Esophagus squamous epithelium (tissue), 5 donors: ENCODE results near the gene ADPGK. TPM values are rescaled to one million over a fixed set of nuclear protein-coding genes. Genes with fewer than 3 reads are reported as not detected.

ENCODE experiments used
- DNase-seq: peaks from one replicate; lab custom pipeline; 2025; lab: John Stamatoyannopoulos, UW
- H3K27ac ChIP-seq, 4 donors: fragments of 200-600 bp; sonication (generic); one replicate each; pipeline ENCODE4 v1.5.1; 2016 to 2019; ENCODE audit warnings: mild to moderate bottlenecking in 1 of 4
- H3K27me3 ChIP-seq, 4 donors: fragments of 200-600 bp; sonication (generic); 1 replicate in 3 of 4; 2 replicates in 1 of 4; pipeline versions ENCODE4 v1.5.1 to v1.6.0; 2017 to 2021; ENCODE audit warnings: antibody characterized with exemption in 1 of 4
- H3K36me3 ChIP-seq, 3 donors: fragments of 200-600 bp; sonication (generic); one replicate each; pipeline ENCODE4 v1.5.1; 2016 to 2019
- H3K4me1 ChIP-seq, 3 donors: fragments of 200-600 bp; sonication (generic); one replicate each; pipeline ENCODE4 v1.5.1; 2017 to 2019
- H3K4me3 ChIP-seq, 4 donors: fragments of 200-600 bp; sonication (generic); 1 replicate in 3 of 4; 2 replicates in 1 of 4; pipeline ENCODE4 v1.5.1; 2016 to 2019; ENCODE audit warnings: mild to moderate bottlenecking in 2 of 4, moderate library complexity in 1 of 4
- H3K9me3 ChIP-seq, 3 donors: fragments of 200-600 bp; sonication (generic); one replicate each; pipeline ENCODE4 v1.5.1; 2016 to 2019
- CTCF ChIP-seq, 6 experiments: fragments of 450-650 bp in 4 of 6; fragments of 200-600 bp in 2 of 6; sonication (generic) in 2 of 6; IDR thresholded peaks; one replicate each; pipeline ENCODE4 v1.5.1; 2016 to 2019; ENCODE audit warnings: antibody characterized with exemption in 6 of 6, mild to moderate bottlenecking in 4 of 6, moderate library complexity in 4 of 6
- POLR2A ChIP-seq, 4 donors: fragments of 450-650 bp; IDR thresholded peaks; one replicate each; pipeline ENCODE4 v1.6.1; 2017; ENCODE audit warnings: antibody characterized with exemption in 4 of 4, mild to moderate bottlenecking in 4 of 4, moderate library complexity in 3 of 4
- WGBS, 2 donors: methylation state at CpG; one replicate each; pipeline ENCODE4 v1.1.5; 2018; 5-methylcytosine and 5-hydroxymethylcytosine counted together
- intact Hi-C: fragments of 100-400 bp; cut with DNase I; formaldehyde crosslinking; loops from one replicate; pipeline ENCODE4 v1.15.0; 2022
- total RNA-seq, 4 donors: library from RNA; depleted of rRNA; stranded (reverse); fragments of >200 nt; gene quantifications; one replicate each; pipeline ENCODE4 v1.1.0, GENCODE V29; 2016
- donor health status: DM: yes; HTN: yes; CAD: no.

Gene ADPGK
- total RNA-seq, 4 donors from 2014 or later = 25.1 to 55.5 (median 32.8) TPM

- intact Hi-C loops = no loop called here
- Histone ChIP-seq H3K4me1 (peaks cover 7 to 33% (median 12%) of the 10 kb centered on the region in 3 donors), H3K36me3 (peaks cover 0 to 74% (median 5%) of the 10 kb centered on the region in 3 donors), H3K4me3 (no peak overlapping the region), H3K9me3 (no peaks in the 10 kb centered on the region), H3K27me3 (no peaks in the 10 kb centered on the region), H3K27ac (no peak overlapping the region)
- TF ChIP-seq CTCF (IDR thresholded peaks at IDR 0.05) (no peak), POLR2A (IDR thresholded peaks at IDR 0.05) (no peak)
- WGBS, 2 donors = 83 to 85% methylated on average over 6 of the region's 6 CpGs
- DNase-seq = no peak
Measured at GRCh38 chr15:72778796-72779195, 4.8 kb downstream of the ADPGK start.

- Histone ChIP-seq H3K9me3 (no peaks in the 10 kb centered on the region), H3K27ac (no peak overlapping the region), H3K36me3 (peaks cover 7 to 100% (median 20%) of the 10 kb centered on the region in 3 donors), H3K4me3 (no peak overlapping the region), H3K4me1 (peaks cover 0 to 5% (median 0%) of the 10 kb centered on the region in 3 donors), H3K27me3 (no peaks in the 10 kb centered on the region)
- TF ChIP-seq POLR2A (IDR thresholded peaks at IDR 0.05) = no peak
- TF ChIP-seq CTCF (IDR thresholded peaks at IDR 0.05) = no peak
- no peak for DNase-seq
- intact Hi-C loops = no loop called here
- WGBS, 2 donors = 86 to 100% methylated on average over 2 of the region's 2 CpGs
Measured at GRCh38 chr15:72774696-72775383, 8.7 kb downstream of the ADPGK start.

GRCh38 chr15:72771329-72771725 is 12.2 kb downstream of the ADPGK start:
- no peaks in the 10 kb centered on the region for H3K4me1 ChIP-seq
- H3K4me3 ChIP-seq = no peak overlapping the region
- H3K27me3 ChIP-seq = no peaks in the 10 kb centered on the region
- DNase-seq = no peak
- TF ChIP-seq POLR2A (IDR thresholded peaks at IDR 0.05) = no peak
- no peak for TF ChIP-seq CTCF (IDR thresholded peaks at IDR 0.05)
- intact Hi-C loops = no loop called here
- 60 to 73% methylated on average over 1 of the region's 1 CpG for WGBS, 2 donors
- peaks cover 11 to 100% (median 27%) of the 10 kb centered on the region in 3 donors for H3K36me3 ChIP-seq
- H3K27ac ChIP-seq = no peak overlapping the region
- peaks cover 0 to 23% (median 13%) of the 10 kb centered on the region in 3 donors for H3K9me3 ChIP-seq

GRCh38 chr15:72770673-72771328 is 12.8 kb downstream of the ADPGK start:
- peaks cover 12 to 100% (median 27%) of the 10 kb centered on the region in 3 donors for H3K36me3 ChIP-seq
- H3K9me3 ChIP-seq = peaks cover 0 to 24% (median 13%) of the 10 kb centered on the region in 3 donors
- no peak overlapping the region for H3K27ac ChIP-seq
- TF ChIP-seq CTCF (IDR thresholded peaks at IDR 0.05) (no peak), POLR2A (IDR thresholded peaks at IDR 0.05) (no peak)
- 78 to 84% methylated on average over 6 of the region's 6 CpGs for WGBS, 2 donors
- H3K27me3 ChIP-seq = no peaks in the 10 kb centered on the region
- no peak for DNase-seq
- no peaks in the 10 kb centered on the region for H3K4me1 ChIP-seq
- intact Hi-C loops = no loop called here
- H3K4me3 ChIP-seq = no peak overlapping the region

- Histone ChIP-seq H3K4me3 (no peak overlapping the region), H3K4me1 (peaks cover 0 to 4% (median 0%) of the 10 kb centered on the region in 3 donors), H3K27ac (no peak overlapping the region), H3K36me3 (peaks cover 5 to 96% (median 19%) of the 10 kb centered on the region in 3 donors), H3K9me3 (peaks cover 0 to 24% (median 13%) of the 10 kb centered on the region in 3 donors), H3K27me3 (no peaks in the 10 kb centered on the region)
- 92 to 95% methylated on average over 2 of the region's 2 CpGs for WGBS, 2 donors
- no peak for TF ChIP-seq POLR2A (IDR thresholded peaks at IDR 0.05)
- TF ChIP-seq CTCF (IDR thresholded peaks at IDR 0.05) = no peak
- no peak for DNase-seq
- intact Hi-C loops = no loop called here
Measured at GRCh38 chr15:72766780-72767179, 16.8 kb downstream of the ADPGK start.
